ENCODE measurements around the gene ZNF575.
A peak's percentile ranks its signal among the peaks of the same experiment; 100 is the strongest.

ZNF575 gene

DNA sequence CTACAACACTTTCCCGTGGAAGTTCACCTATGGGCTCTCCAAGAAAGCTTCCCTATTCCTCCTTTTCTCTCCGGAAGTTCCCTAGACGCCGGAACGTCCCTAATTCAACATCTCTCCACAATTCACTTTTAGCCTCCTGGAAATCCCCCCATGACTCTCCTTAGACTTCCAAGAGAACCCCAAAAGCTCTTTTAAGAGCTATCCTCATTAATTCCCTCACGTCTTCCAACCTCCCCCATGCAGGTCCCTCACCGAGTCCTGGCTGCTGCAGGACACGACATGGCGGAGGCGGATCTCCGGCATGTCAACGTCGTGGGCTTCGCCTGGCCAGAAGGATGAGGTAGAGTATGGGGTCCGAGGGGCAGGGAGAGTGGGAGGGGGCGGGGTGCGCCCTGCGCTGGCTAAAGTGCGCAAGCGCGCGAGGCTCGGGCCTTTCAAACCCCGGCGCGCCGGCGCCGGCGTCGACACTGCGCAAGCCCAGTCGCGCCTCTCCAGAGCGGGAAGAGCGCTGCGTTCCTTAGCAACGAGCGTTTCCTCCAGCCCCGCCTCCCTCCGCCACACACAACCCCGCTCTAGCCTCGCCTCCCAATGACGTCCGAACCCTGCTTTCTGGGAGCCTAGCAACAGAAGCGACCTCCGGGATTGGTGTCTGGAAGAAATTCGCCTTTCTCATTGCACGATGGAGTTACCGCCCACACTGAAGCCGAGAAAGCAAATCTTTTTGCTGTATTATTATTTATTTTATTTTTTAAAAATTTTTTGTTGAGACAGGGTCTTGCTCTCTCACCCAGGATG lies 42.4 kb downstream of the ZNF575 start, which contains the start of the genes PINLYP and XRCC1:
Gene PINLYP, plus strand, starts transcription at position 646 of the 795 bp plus-strand sequence. CDS start 1,391 bp downstream, outside the sequence.
Gene XRCC1, minus strand, starts transcription at position 372 of the 795 bp plus-strand sequence. Its CDS starts 69 bp downstream, at position 303.
- DNase-seq, result peak; percentile 99

GRCh38 chr19:43575955-43576878 lies 43.2 kb downstream of the ZNF575 start:
- DNase-seq, result no peak

DNA sequence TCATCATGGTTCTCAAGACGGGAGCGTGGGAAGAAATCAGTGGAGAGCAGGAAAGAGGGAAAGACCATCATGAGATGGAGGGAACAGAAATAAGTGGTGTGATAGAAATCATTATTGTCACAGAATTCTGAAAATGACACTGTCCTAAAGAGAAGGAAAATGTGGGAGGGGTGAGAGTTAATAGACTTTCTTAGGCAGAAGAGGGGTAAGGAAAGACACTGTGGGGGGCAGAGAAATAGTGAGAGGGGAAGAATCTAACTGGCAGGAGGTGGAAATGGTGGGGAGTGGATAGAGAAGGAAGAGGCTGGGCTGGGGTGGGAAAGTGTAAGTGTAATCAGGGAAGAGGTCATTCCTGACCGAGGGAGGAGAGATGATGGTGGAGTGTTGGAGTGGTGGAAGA lies 45.8 kb downstream of the ZNF575 start:
- DNase-seq, result no peak

DNA sequence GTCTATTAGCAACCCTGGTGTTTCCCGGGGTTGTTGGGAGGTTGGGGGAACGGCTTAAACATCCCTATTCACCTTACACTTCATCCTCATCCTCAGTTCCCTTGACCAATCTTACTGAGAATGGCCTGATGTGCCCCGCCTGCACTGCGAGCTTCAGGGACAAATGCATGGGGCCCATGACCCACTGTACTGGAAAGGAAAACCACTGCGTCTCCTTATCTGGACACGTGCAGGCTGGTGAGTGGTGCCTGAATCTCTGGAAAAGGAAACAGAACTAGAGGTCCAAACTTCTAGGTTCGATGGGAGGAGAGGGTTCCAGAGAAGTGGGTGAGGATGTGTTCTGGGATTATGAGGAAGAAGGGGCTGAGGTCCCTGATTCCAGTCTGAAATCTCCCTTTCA lies 48.5 kb downstream of the ZNF575 start:
- no peak for DNase-seq

GRCh38 chr19:43582495-43582894 lies 49.5 kb downstream of the ZNF575 start:
- no peak for DNase-seq

DNA sequence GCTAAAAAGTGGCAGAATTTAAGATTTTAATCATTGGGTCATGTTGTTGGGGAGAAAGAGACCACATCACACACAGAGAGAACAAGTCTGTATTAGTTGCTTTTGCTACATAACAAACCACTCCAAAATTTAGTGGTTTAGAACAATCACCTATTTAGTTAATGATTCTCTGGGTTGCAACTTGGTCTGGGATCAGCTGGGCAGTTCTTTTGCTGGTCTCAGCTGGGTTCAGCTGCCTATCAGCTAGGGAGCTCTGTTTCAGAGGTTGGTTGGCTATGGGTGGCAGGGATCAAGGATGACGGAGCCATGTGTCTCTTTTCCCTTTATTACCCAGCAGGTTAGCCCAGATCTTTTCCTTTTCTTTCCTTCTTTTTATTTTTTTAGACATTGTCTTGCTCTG lies 51.5 kb downstream of the ZNF575 start:
- DNase-seq, result no peak
